Ishikawa (cell line): Measurements from ENCODE around the gene AKR7A3.

Source experiments
- CEBPB ChIP-seq: IDR thresholded peaks from 2 replicates; pipeline ENCODE4 v1.6.1; 2012
- CREB1 ChIP-seq: IDR thresholded peaks from 2 replicates; pipeline ENCODE4 v1.6.1; 2012; ENCODE audit warnings: low read depth
- EGR1 ChIP-seq: IDR thresholded peaks from 2 replicates; pipeline ENCODE4 v1.6.1; 2012
- EP300 ChIP-seq: IDR thresholded peaks from 2 replicates; pipeline ENCODE4 v1.6.1; 2012; ENCODE audit warnings: borderline replicate concordance
- FOXM1 ChIP-seq: IDR thresholded peaks from 2 replicates; pipeline ENCODE4 v1.6.1; 2012; ENCODE audit warnings: low read depth, borderline replicate concordance
- MAX ChIP-seq: IDR thresholded peaks from 2 replicates; pipeline ENCODE4 v1.6.1; 2012
- NFIC ChIP-seq: IDR thresholded peaks from 2 replicates; pipeline ENCODE4 v1.6.1; 2012
- RAD21 ChIP-seq: IDR thresholded peaks from 2 replicates; pipeline ENCODE4 v1.6.1; 2012; ENCODE audit warnings: low read depth
- REST ChIP-seq: IDR thresholded peaks from 2 replicates; pipeline ENCODE4 v1.6.1; 2012; ENCODE audit warnings: low read depth, mild to moderate bottlenecking
- TAF1 ChIP-seq: IDR thresholded peaks from 2 replicates; pipeline ENCODE4 v1.6.1; 2012; ENCODE audit warnings: low read depth, mild to moderate bottlenecking
- TCF12 ChIP-seq: IDR thresholded peaks from 2 replicates; pipeline ENCODE4 v1.6.1; 2012; ENCODE audit warnings: low read depth
- TEAD4 ChIP-seq: IDR thresholded peaks from 2 replicates; pipeline ENCODE4 v1.6.1; 2012
- USF1 ChIP-seq: IDR thresholded peaks from 2 replicates; pipeline ENCODE4 v1.6.1; 2012
- YY1 ChIP-seq: IDR thresholded peaks from 2 replicates; pipeline ENCODE4 v1.6.1; 2012; ENCODE audit warnings: low read depth
- ZBTB7A ChIP-seq: IDR thresholded peaks from 2 replicates; pipeline ENCODE4 v1.6.1; 2012; ENCODE audit warnings: low read depth

AKR7A3 gene

GRCh38 chr1:19327736-19328135 is 39.2 kb upstream of the AKR7A3 start:
- no peak for TF ChIP-seq ZBTB7A
- TF ChIP-seq NFIC, result no peak
- no peak for TF ChIP-seq CREB1
- TF ChIP-seq EP300, result no peak
- TF ChIP-seq RAD21, result no peak
- TF ChIP-seq USF1, result no peak
- no peak for TF ChIP-seq FOXM1
- TF ChIP-seq TAF1, result no peak
- no peak for TF ChIP-seq EGR1
- no peak for TF ChIP-seq TCF12
- TF ChIP-seq TEAD4, result no peak
- TF ChIP-seq CEBPB, result no peak
- no peak for TF ChIP-seq YY1
- TF ChIP-seq MAX, result no peak
- no peak for TF ChIP-seq REST

- TF ChIP-seq RAD21 (no peak), MAX (no peak), TAF1 (no peak), CEBPB (no peak), TCF12 (no peak), ZBTB7A (no peak), TEAD4 (no peak), NFIC (no peak), YY1 (no peak), USF1 (no peak), REST (no peak), CREB1 (no peak), EGR1 (no peak), EP300 (no peak), FOXM1 (no peak)
Observed at GRCh38 chr1:19327301-19327700, 38.7 kb upstream of the AKR7A3 start.

- no peak for TF ChIP-seq REST
- no peak for TF ChIP-seq TAF1
- TF ChIP-seq EP300, result no peak
- TF ChIP-seq ZBTB7A, result no peak
- TF ChIP-seq RAD21, result no peak
- TF ChIP-seq TEAD4, result no peak
- no peak for TF ChIP-seq MAX
- no peak for TF ChIP-seq CREB1
- no peak for TF ChIP-seq EGR1
- no peak for TF ChIP-seq FOXM1
Observed at GRCh38 chr1:19326748-19327065, 38.1 kb upstream of the AKR7A3 start.

GRCh38 chr1:19325958-19326747 is 37.6 kb upstream of the AKR7A3 start:
- TF ChIP-seq MAX, result no peak
- TF ChIP-seq RAD21, result no peak
- TF ChIP-seq TAF1, result no peak
- no peak for TF ChIP-seq YY1
- no peak for TF ChIP-seq NFIC
- no peak for TF ChIP-seq TCF12
- TF ChIP-seq EP300, result no peak
- no peak for TF ChIP-seq TEAD4
- no peak for TF ChIP-seq EGR1
- TF ChIP-seq CREB1, result no peak
- TF ChIP-seq USF1, result no peak
- no peak for TF ChIP-seq FOXM1
- no peak for TF ChIP-seq CEBPB
- no peak for TF ChIP-seq REST
- no peak for TF ChIP-seq ZBTB7A
